GM12878 (cell line): ENCODE data around the gene TOMM40L. TPM values are rescaled to one million over a fixed set of nuclear protein-coding genes. Genes with fewer than 3 reads are reported as not detected.

Experiments used
- ATAC-seq: fragments of 200-7000 bp; cut with Tn5 transposase; 3 replicates; pipeline ENCODE4 v1.9.1; 2020; ENCODE audit warnings: mild to moderate bottlenecking, moderate library complexity
- BruUV-seq: library from RNA; stranded (reverse); fragments of 400-500 nt; replicated peaks from 2 replicates; lab custom pipeline; 2021; lab: Mats Ljungman, UMichigan
- CTCF ChIA-PET: fragments of 300-600 bp; sonication (Branson Sonifier 250); formaldehyde crosslinking; extraction: SDS; loops from one replicate; lab custom pipeline; 2021; ENCODE audit warnings: inconsistent platforms; lab: Yijun Ruan, JAX
- POLR2A ChIA-PET: fragments of 350-600 bp; formaldehyde crosslinking; extraction: SDS; loops from one replicate; lab custom pipeline; 2021; ENCODE audit warnings: inconsistent platforms; lab: Charles Lee
- RAD21 ChIA-PET: fragments of 300-600 bp; sonication (Branson Sonifier 250); formaldehyde crosslinking; loops from one replicate; lab custom pipeline; 2023; ENCODE audit warnings: antibody characterized with exemption; ENCODE audit not compliant: unreplicated experiment; lab: Charles Lee
- SMC1A ChIA-PET: fragments of 300-600 bp; sonication (Branson Sonifier 250); formaldehyde crosslinking; loops from one replicate; lab custom pipeline; 2023; ENCODE audit not compliant: unreplicated experiment, uncharacterized antibody; lab: Charles Lee
- DNase-seq: peaks from one replicate; pipeline ENCODE4 v3.0.0-alpha.2; 2011; ENCODE audit warnings: low read depth, low spot score
- FAIRE-seq: peaks from 3 replicates; lab custom pipeline; 2011; peaks lifted over from hg19 to GRCh38; lab: Jason Lieb, UNC
- H2AFZ ChIP-seq: 2 replicates; pipeline ENCODE4 v1.6.0; 2011; ENCODE audit warnings: low read depth, low read length, control low read depth; ENCODE audit not compliant: control insufficient read depth
- H3K27ac ChIP-seq: 2 replicates; pipeline ENCODE4 v1.5.1; 2011; ENCODE audit warnings: control low read depth; ENCODE audit not compliant: control insufficient read depth, insufficient read depth
- H3K27me3 ChIP-seq, 2 experiments: replicated peaks in 1 of 2; 2 replicates each; pipeline versions ENCODE4 v1.6.0 to v1.6.1; 2011; ENCODE audit warnings: low read length in 1 of 2; ENCODE audit not compliant: control insufficient read depth in 2 of 2, insufficient read depth in 2 of 2
- H3K36me3 ChIP-seq, 2 experiments: 2 replicates each; pipeline ENCODE4 v1.5.1; 2011; ENCODE audit warnings: low read length in 1 of 2; ENCODE audit not compliant: control insufficient read depth in 2 of 2, insufficient read depth in 2 of 2
- H3K4me1 ChIP-seq: 2 replicates; pipeline ENCODE4 v1.6.1; 2011; ENCODE audit warnings: mild to moderate bottlenecking, low read length, moderate library complexity, mixed read lengths; ENCODE audit not compliant: control insufficient read depth, insufficient read depth
- H3K4me2 ChIP-seq: 2 replicates; pipeline ENCODE4 v1.6.0; 2011; ENCODE audit warnings: control low read depth; ENCODE audit not compliant: control insufficient read depth, insufficient read depth
- H3K4me3 ChIP-seq: fragments of 200-600 bp; sonication (generic); 2 replicates; pipeline ENCODE4 v1.5.1; 2016
- H3K79me2 ChIP-seq: 2 replicates; pipeline ENCODE4 v1.6.0; 2011; ENCODE audit warnings: low read length; ENCODE audit not compliant: control insufficient read depth, insufficient read depth
- H3K9ac ChIP-seq: 2 replicates; pipeline ENCODE4 v1.8.0; 2011; ENCODE audit warnings: low read length, control low read depth, mixed read lengths; ENCODE audit not compliant: control insufficient read depth, insufficient read depth
- H3K9me3 ChIP-seq: replicated peaks from 3 replicates; pipeline ENCODE4 v1.5.1; 2011; ENCODE audit warnings: mild to moderate bottlenecking, low read length; ENCODE audit not compliant: control insufficient read depth, insufficient read depth
- H4K20me1 ChIP-seq: 2 replicates; pipeline ENCODE4 v1.6.0; 2011; ENCODE audit not compliant: control insufficient read depth, insufficient read depth
- BHLHE40 ChIP-seq, 2 experiments: fragments of 450-650 bp in 1 of 2; IDR thresholded peaks; 2 replicates each; pipeline ENCODE4 v1.6.1; 2011 to 2017; ENCODE audit warnings: low read depth in 2 of 2, borderline replicate concordance in 1 of 2, improper control_type of control experiment in 1 of 2, low read length in 1 of 2, mild to moderate bottlenecking in 1 of 2
- GATAD2B ChIP-seq: fragments of 450-650 bp; conservative IDR thresholded peaks from 2 replicates; pipeline ENCODE4 v1.6.1; 2017; ENCODE audit warnings: low read depth, mild to moderate bottlenecking, moderate library complexity
- NBN ChIP-seq: fragments of 450-650 bp; IDR thresholded peaks from 2 replicates; pipeline ENCODE4 v1.6.1; 2016
- NR2C1 ChIP-seq: fragments of 450-650 bp; IDR thresholded peaks from 2 replicates; pipeline ENCODE4 v1.6.1; 2017; ENCODE audit warnings: antibody characterized with exemption, mild to moderate bottlenecking, moderate library complexity
- SIN3A ChIP-seq: IDR thresholded peaks from 2 replicates; pipeline ENCODE4 v1.6.1; 2012; ENCODE audit warnings: low read depth, low read length, improper control_type of control experiment
- WGBS: methylation state at CpG from one replicate; pipeline ENCODE4 v1.1.6; 2016; ENCODE audit warnings: low lambda C conversion rate; ENCODE audit not compliant: insufficient replicate concordance, insufficient coverage; ENCODE audit errors: missing lambda C conversion rate; 5-methylcytosine and 5-hydroxymethylcytosine counted together
- in situ Hi-C: fragments of 300-500 bp; cut with MboI; formaldehyde crosslinking; loops from 9 replicates; pipeline ENCODE4 v1.14.3; 2018; ENCODE audit warnings: mixed read lengths
- intact Hi-C: fragments of 100-400 bp; cut with micrococcal nuclease; formaldehyde crosslinking; loops from one replicate; pipeline ENCODE4 v1.14.2; 2022; ENCODE audit not compliant: unreplicated experiment
- polyA plus RNA-seq, 11 experiments: library from polyadenylated mRNA; depleted of rRNA in 4 of 11; unstranded in 6 of 11; stranded (reverse) in 5 of 11; fragments of >200 nt; fragmentation: Nextera tagmentation in 4 of 11; fragmentation: Illumina TruSeq in 1 of 11; extraction: Ambion mirVana in 4 of 11; extraction: Trizol in 1 of 11; gene quantifications; 1 replicate in 1 of 11; 2 replicates in 10 of 11; pipeline versions ENCODE4 v1.2.1 to v1.2.3, GENCODE V29; 2011 to 2016; ENCODE audit warnings: inconsistent platforms in 2 of 11, missing spikeins in 2 of 11, low read depth in 1 of 11
- total RNA-seq, 4 experiments: library from RNA; depleted of rRNA in 3 of 4; stranded (reverse); fragments of >200 nt in 3 of 4; fragmentation: Illumina TruSeq in 1 of 4; extraction: Trizol in 1 of 4; gene quantifications; 2 replicates each; pipeline versions ENCODE4 v1.2.1 to v1.2.3, GENCODE V29; 2013 to 2021
- TF ChIP-seq, protein P1 (sequence below): IDR thresholded peaks from 2 replicates; pipeline ENCODE4 v1.6.1; 2012; ENCODE audit warnings: low read depth, low read length, improper control_type of control experiment
- TF ChIP-seq, protein P2 (sequence below): fragments of 450-650 bp; formaldehyde crosslinking; IDR thresholded peaks from 2 replicates; pipeline ENCODE4 v1.5.0; 2022; ENCODE audit warnings: mild to moderate bottlenecking, missing genetic modification characterization

TOMM40L gene
- total and polyA plus RNA-seq, 10 of the 15 experiments (the other 5 are each of a cell fraction or from before 2014, with no cell fraction given), result 5.9 to 21.6 (median 15.7) TPM

DNA sequence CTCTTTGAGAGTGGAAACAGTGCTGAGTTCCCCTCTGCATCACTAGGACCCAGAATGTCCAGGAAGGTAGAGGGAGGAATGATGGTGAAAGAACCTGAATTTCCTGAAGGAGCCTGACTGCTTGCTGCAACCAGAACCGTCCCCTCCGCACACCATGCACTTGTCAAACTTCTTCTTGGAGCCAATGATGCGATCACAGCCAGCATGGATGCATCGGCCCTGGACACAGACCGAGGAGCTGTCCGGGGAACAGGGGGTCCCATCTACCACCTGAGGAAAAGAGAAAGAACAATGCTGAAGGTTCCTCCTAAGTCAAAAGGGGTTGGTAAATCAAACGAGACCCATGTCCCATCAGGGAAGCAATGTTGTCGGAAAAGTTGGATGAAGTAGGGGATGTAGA is 33.9 kb upstream of the TOMM40L start:
- H3K4me2 ChIP-seq, result no peak overlapping the region
- in situ Hi-C loops, result loop anchor here (10.0 kb wide), 1 partner anchor 553 kb away; the partner anchor contains the start of gene DUSP12
- H2AFZ ChIP-seq, result peak overlapping the region; percentile 82; the same call in 1 of the 2 replicates

More for the DNA sequence above, 33.9 kb upstream of the TOMM40L start:
- TF ChIP-seq GATAD2B, result no peak
- no peak for TF ChIP-seq NBN
- TF ChIP-seq BHLHE40 (IDR thresholded peaks at IDR 0.05; ENCODE audit: borderline replicate concordance in 1 of 2, low read depth in 2 of 2, low read length in 1 of 2), result no peak
- TF ChIP-seq, protein P1, sequence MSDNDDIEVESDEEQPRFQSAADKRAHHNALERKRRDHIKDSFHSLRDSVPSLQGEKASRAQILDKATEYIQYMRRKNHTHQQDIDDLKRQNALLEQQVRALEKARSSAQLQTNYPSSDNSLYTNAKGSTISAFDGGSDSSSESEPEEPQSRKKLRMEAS, result no peak
- no peak for TF ChIP-seq SIN3A
- TF ChIP-seq NR2C1, result no peak
- TF ChIP-seq, protein P2, sequence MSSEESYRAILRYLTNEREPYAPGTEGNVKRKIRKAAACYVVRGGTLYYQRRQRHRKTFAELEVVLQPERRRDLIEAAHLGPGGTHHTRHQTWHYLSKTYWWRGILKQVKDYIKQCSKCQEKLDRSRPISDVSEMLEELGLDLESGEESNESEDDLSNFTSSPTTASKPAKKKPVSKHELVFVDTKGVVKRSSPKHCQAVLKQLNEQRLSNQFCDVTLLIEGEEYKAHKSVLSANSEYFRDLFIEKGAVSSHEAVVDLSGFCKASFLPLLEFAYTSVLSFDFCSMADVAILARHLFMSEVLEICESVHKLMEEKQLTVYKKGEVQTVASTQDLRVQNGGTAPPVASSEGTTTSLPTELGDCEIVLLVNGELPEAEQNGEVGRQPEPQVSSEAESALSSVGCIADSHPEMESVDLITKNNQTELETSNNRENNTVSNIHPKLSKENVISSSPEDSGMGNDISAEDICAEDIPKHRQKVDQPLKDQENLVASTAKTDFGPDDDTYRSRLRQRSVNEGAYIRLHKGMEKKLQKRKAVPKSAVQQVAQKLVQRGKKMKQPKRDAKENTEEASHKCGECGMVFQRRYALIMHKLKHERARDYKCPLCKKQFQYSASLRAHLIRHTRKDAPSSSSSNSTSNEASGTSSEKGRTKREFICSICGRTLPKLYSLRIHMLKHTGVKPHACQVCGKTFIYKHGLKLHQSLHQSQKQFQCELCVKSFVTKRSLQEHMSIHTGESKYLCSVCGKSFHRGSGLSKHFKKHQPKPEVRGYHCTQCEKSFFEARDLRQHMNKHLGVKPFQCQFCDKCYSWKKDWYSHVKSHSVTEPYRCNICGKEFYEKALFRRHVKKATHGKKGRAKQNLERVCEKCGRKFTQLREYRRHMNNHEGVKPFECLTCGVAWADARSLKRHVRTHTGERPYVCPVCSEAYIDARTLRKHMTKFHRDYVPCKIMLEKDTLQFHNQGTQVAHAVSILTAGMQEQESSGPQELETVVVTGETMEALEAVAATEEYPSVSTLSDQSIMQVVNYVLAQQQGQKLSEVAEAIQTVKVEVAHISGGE (CRISPR knock-in tag), result no peak
- RAD21 ChIA-PET, result interaction anchor here (1.4 to 7.2 kb wide), 8 partner anchors 11 to 190 kb away, joined by 4 to 55 read pairs (median 5); partner anchors contain the start of genes APOA2, B4GALT3, PPOX and TOMM40L
- SMC1A ChIA-PET, result interaction anchor here (0.9 to 5.3 kb wide), 13 partner anchors 10 to 547 kb away, joined by 3 to 55 read pairs (median 6); partner anchors contain the start of genes NDUFS2, PPOX and TOMM40L
- Histone ChIP-seq H3K79me2 (no peaks in the 10 kb centered on the region), H3K27me3 (no peaks in the 10 kb centered on the region), H3K9ac (no peak overlapping the region), H3K36me3 (no peaks in the 10 kb centered on the region), H3K27ac (no peak overlapping the region), H4K20me1 (no peaks in the 10 kb centered on the region), H3K4me3 (no peak overlapping the region), H3K9me3 (no peaks in the 10 kb centered on the region), H3K4me1 (peaks cover 27% of the 10 kb centered on the region)
- FAIRE-seq (no peak), ATAC-seq (no peak), DNase-seq (no peak)
- BruUV-seq, result no TSS peak
- intact Hi-C loops, result loop anchor here (1.0 kb wide), 3 partner anchors 33 to 190 kb away; no protein-coding TSS in a partner anchor
- 27% methylated on average over 8 of the region's 8 CpGs for WGBS
- POLR2A ChIA-PET, result interaction anchor here (0.7 to 1.7 kb wide), 4 partner anchors 9 to 33 kb away, joined by 3 to 9 read pairs (median 4); partner anchors contain the start of gene NDUFS2
- CTCF ChIA-PET, result interaction anchor here (0.8 to 7.0 kb wide), 21 partner anchors 10 to 550 kb away, joined by 3 to 164 read pairs (median 7); partner anchors contain the start of genes APOA2, CFAP126, NDUFS2 and PPOX
